ENCODE results near the gene CLPSL2. TPM values are rescaled to one million over a fixed set of nuclear protein-coding genes. Genes with fewer than 3 reads are reported as not detected.

Gene CLPSL2
- polyA plus RNA-seq, 3 donors = not detected

DNA sequence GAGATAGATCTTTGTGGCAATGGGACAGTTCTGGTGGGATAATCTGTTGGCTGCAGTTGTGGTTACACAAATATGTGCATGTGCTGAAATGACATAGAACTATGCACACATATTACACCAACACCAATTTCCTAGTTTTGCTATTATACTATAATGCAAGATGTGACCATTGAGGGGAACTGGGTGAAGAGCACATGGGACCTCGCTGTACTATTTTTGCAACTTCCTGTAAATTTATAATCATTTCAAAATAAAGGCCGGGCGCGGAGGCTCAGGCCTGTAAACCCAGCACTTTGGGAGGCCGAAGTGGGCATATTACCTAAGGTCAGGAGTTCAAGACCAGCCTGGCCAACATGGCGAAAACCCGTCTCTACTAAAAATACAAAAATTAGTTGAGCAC lies 30.9 kb upstream of the CLPSL2 start:
- no peak for DNase-seq (ENCODE audit: low read depth in 3 of 3, low spot score in 2 of 3)

DNA sequence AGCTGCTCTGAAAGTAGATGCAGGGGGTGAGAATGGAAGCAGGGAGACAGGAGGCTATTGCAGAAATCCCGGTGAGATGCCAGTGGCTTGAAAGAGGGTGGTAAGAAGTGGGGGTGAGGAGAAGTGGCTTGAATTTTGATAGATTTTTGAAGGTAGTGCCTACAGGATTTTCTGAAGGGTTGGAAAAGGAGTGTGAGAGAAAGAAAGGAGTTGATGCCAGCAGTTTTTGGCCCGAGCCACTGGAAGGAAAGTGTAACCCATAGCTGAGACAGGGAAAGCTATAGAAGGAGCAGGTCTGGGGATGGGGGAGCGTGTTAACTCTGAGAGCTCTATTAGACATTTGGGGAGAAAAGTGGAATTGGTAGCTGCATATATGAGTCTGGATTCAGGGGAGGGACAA lies 29.9 kb upstream of the CLPSL2 start:
- DNase-seq (ENCODE audit: low read depth in 3 of 3, low spot score in 2 of 3) = no peak

DNA sequence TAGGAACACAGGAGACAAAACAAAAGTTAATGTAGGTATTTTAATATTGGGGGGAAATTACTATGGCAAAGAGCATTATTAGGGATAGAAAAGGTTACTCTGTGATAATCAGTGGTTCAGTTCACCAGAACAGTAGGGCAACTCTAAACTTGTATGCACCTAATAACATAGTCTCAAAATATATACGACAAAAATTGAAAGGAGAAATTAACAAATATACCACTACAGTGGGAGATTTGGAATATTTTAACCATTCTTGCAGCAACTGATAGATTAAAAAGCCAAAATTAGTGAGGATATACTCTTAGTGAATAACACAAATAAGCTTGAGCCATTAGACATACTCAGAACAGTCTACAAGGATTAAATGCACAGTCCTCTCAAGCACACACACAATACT lies 28.5 kb upstream of the CLPSL2 start:
- DNase-seq (ENCODE audit: low read depth in 3 of 3, low spot score in 2 of 3) = no peak

DNA sequence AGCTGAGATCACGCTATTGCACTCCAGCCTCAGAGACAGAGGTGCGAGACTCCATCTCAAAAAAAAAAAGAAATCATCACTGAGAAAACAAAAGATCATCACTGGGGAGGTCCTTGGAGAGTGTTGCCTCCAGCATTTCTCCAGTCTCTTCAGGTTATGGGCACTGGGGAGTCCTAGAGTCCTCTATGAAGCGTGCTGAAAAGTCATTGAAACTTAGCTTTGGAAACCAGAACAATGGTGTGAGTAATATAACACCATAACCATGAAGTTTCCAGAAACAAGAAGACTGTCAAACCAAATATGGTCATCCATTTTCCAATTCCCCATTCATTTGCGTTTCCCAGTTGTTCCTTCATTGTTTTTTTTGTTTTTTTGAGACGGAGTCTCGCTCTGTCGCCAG lies 25.8 kb upstream of the CLPSL2 start:
- no peak for DNase-seq (ENCODE audit: low read depth in 3 of 3, low spot score in 2 of 3)

DNA sequence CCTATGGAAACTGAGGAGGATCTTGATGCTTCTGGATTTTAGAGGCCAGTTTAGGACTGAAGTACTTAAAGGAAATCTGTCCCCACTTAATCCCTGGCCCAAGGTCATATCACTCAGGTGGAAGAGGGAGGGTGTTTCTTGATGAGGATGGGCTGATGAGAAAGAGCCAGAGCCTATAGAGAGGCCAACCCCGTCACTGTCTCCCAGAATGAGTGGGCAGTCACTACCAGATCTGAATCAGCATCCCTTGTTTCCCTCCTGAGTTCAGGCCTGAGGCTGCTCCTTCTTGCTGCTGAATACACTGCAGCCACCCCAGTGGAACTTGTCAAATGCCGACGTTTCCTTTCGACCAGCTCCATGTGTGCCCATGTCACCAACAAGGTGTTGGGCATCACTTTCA lies 24.8 kb upstream of the CLPSL2 start:
- DNase-seq (ENCODE audit: low read depth in 3 of 3, low spot score in 2 of 3) = no peak

DNA sequence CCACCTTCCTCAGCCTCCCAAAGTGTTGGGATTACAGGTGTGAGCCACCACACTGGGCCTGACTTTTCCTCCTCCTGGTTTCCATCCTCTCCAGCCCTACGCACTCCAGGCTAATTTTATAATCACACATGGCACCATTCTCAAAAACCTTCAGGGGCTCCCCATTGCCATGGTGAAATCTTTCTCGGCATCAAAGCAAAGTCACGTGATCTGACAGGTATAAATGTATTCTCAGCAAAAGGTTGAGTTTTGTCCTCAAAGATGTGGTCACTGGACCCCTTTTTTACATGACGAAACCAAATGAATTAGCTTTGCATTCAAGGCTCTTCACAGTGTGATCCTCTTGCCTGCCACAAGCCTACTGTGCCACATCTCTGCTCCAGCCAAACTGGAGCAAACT lies 24.1 kb upstream of the CLPSL2 start:
- no peak for DNase-seq (ENCODE audit: low read depth in 3 of 3, low spot score in 2 of 3)

DNA sequence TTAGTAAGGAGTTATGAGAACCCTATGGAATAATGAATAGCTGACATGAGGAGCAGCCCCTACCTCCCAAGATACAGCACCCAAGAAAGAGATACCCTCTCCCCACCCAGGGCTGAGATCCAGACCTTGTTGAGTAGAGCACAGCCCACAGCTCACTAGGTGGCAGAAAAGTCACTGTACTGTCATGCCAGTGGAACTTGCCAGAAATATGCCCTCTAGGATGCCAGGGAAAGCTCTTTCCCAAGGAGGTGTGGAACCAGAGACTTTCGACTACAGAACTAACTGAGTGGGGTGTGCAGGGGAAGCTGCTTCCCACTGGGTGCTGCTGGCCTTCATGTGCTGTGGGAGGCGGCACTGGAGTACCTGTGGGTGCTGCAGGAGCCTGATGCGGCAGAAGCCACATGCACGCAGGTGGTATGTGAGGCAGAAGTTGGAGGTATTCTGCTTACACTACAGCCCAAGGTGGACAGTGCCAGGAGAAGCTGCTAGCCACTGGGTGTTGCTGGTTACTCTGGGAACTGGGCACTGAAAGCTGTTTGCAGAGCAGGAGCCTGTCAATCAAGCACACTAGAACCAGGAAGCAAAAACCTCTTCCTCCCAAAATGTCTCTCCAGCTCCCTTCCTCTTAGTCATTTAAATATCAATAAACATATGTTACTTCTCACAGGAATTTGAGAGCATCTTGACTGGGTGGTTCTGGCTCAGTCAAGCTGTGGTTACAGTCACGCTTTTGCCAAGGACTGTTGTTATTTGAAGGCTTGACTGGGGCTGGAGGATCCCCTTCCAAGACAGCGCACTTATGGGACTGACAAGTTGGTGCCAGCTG lies 21.7 kb upstream of the CLPSL2 start:
- DNase-seq (ENCODE audit: low read depth in 3 of 3, low spot score in 2 of 3) = no peak

DNA sequence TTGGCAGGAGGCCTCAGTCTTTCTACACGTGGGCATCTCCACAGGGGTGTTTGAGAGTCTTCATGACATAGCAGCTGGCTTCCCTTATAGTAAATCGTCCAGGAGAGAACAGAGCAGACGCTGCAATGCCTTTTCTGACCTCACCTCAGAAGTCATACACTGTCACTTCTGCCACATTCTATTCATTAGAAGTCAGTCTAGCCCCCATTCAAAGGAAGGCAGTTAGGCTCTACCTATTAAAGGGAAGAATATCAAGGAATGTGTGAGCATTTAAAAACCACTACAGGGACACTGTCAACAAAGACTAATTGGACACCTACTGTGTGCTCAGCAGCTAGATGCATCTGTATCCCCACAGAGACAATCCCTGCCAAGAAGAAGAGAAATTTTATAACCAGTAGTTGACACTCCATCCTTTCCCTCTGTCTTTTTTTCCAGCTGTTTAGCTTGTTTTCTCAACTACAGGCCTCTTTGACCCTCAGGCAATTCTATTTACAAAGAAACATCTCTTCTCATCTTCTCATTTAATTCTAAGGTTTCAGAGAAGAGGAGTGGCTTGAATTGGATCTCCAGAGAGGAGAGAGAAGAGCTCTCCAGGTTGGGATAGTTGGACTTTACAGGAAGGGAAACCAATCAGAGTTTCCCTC lies 21.0 kb upstream of the CLPSL2 start:
- no peak for DNase-seq (ENCODE audit: low read depth in 3 of 3, low spot score in 2 of 3)

DNA sequence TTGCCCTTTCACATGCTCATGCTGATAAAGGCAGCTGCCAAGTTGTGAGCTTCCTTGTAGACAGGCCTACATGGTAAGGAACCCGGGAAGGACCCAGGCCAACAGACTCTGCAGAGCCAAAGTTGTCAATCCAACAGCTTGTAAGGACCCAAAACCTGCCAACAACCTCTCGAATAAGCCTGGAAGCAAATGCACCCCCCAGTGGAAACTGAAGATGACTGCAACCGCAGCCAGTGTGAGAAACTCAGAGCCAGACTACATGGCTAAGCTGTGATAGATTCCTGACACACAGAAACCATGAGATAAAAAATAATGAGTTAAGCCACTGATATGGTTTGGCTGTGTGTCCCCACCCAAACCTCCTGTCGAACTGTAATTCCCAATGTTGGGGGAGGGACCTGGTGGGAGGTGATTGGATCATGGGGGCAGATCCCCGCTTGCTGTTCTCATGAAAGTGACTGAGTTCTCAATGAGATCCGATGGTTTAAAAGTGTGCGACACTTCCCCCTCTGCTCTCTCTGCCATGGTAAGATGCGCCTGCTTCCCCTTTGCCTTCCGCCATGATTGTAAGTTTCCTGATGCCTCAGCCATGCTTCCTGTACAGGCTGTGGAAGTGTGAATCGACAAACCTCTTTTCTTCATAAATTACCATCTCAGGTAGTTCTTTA lies 18.8 kb upstream of the CLPSL2 start:
- DNase-seq (ENCODE audit: low read depth in 3 of 3, low spot score in 2 of 3) = no peak

DNA sequence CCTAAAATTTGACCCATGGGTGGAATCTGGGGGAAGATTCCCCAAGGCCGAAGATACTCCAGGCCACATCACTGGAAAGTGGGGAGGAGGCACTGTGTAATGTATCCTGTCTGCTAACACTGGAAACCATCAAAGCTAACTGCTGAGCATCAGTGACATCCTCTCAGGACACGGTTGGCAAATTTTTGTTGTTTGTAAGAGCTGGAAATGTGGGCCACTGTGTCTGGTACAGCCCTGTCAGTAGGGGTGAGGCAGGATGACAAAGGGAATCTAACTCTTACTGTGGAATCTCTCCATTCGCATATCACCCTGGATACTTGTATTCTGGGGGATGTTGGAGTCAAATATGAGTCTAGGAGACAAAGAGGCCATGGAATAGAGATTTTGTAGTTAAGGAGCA lies 17.0 kb upstream of the CLPSL2 start:
- no peak for DNase-seq (ENCODE audit: low read depth in 3 of 3, low spot score in 2 of 3)

DNA sequence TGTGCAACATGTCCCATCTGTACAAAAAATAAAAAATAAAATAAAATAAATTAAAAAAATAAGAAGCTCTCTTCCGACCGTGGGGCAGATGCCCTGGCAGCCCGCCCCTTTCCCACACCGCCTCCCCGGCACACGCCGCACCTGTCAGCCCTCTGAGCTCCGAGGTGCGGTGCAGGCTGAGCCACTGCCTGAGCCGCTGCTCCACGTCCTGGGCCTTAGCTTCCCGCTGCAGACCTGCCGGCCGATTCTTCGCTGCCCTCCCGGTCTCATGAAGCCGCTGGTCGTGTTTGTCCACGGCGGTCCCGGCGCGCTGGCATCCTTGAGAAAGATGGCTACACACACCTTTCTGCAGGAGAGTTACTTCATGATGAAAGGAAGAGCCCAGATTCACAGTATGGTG lies 10.7 kb upstream of the CLPSL2 start:
- no peak for DNase-seq (ENCODE audit: low read depth in 3 of 3, low spot score in 2 of 3)

DNA sequence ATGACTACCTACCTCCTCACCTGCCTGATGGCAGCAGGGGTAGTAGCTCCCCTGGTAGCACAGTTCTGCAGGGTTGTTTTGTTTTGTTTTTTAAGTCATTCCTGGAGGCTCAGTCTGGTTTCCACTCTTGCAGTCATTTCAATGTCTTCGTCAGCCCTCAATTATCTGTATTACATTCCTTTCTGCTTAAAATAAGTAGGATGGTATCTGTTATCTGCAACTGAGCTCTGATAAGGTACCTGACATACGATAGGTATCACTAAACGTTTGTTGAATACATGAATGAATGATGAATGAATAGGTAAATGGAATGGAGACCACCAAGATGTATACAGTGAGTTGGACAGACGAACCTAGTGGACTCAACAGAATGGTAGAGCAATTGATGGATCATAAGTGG lies 7.2 kb upstream of the CLPSL2 start:
- DNase-seq (ENCODE audit: low read depth in 3 of 3, low spot score in 2 of 3) = no peak

DNA sequence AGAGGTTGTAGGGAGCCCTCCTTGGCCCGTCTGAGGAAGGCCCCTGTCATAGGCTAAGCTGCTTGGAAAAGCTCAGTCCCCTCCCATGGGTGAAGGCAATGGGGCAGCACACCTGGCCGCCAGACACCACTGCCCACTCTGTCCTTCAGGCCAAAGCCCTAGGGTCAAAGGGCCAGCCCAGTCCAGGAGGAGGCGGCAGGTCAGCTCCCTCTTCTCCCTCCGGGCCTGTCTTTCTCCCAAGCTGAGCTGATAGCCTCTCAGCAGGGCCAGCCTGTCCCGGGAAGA lies 5.1 kb upstream of the CLPSL2 start:
- no peak for DNase-seq (ENCODE audit: low read depth in 3 of 3, low spot score in 2 of 3)

DNA sequence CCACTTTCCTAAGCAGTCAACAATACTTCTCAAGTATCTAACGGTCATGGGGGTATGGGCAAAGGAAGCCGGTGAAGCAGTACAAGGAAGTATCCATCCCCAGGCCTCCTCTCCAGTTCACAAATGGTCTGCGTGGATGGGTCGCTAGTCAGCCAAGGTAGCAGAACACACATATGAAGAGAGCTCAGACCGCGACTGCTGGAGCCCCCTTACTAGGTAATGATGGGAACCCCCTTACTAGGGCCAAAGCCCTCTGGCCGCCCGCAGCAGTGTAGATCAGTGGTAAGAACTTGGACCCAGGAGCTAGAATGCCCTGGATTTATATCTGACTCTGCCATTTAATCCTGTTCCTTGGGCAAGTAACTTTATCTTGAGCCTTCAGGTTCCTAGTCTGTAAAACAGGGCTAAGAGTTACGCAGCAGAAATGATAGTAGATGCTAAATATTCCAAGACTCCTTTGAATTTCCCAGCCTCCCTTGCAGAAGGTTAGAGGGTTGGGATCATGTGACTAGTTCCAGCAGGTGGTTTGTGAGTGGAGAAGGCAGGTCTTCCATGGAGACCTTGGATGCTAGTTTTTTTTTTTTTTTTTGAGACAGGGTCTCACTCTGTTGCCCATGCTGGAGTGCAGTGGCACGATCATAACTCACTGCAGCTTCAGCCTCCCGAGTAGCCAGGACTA lies 2.1 kb upstream of the CLPSL2 start:
- no peak for DNase-seq (ENCODE audit: low read depth in 3 of 3, low spot score in 2 of 3)

DNA sequence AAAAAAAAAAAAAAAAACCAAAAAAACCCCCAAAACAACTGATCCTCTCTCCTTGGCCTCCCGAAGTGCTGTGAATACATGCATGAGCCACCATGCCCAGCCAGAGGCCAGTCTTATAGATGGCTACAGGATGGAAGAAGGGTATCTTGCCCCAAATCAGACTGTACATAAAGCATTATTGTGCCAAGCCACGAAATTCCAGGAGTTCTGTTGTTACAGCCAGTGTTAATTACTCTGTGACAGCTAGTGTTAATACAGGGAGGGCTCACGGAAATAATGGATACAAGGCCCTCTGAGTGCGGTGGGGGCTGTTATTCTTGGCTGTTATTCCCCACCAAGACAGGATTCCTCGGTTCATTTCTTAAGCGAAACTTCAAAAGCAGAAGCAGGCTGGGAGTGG lies 1.4 kb upstream of the CLPSL2 start:
- DNase-seq (ENCODE audit: low read depth in 3 of 3, low spot score in 2 of 3) = no peak

DNA sequence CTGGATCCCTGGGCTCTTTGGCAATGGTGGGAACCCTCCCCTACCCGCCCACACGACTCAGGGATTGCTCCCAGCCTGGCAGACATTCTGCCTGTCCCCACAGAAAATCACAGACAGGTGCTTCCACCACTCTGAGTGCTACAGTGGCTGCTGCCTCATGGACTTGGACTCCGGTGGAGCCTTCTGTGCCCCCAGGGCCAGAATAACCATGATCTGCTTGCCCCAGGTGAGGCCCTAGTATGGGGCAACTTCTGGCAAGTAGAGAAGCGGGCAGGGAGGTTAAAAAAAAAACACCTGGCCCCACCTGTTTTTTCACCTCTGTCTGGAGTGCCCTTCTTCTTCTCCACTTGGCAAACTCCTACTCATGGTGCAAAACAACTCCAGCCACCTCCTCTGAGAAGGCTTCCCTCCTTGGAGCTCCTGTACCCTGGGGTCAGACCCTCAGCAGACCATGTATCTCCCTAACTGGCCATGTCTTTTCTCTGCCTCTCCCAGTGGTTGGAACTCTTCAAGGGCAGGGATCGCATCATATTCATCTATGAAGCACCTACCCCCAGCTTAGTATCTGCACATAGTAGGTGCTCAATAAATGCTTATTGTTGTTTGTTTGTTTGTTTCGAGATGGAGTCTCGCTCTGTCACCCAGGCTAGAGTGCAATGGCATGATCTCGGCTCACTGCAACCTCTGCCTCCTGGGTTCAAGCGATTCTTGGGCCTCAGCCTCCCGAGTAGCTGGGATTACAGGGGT lies 1.1 kb downstream of the CLPSL2 start:
- DNase-seq (ENCODE audit: low read depth in 3 of 3, low spot score in 2 of 3) = no peak

DNA sequence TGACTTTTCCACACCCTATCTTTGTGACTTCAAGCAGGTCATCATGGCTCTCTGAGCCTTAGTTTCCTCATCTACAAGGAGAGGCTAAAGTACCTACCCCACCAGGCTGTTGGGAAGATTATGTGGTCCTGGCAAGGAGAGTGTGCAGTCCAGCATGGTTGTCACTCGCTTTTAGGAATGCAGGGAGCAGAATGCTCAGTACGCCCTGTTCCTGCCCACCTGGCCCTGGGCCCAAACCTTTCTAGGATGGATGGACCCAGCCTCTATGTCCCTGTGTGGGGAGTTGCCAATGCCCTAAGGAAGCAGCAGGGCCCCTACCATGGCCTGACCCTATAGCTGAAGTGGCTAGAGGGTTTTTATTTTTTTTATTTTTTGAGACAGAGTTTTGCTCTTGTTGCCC lies 2.0 kb downstream of the CLPSL2 start:
- no peak for DNase-seq (ENCODE audit: low read depth in 3 of 3, low spot score in 2 of 3)

DNA sequence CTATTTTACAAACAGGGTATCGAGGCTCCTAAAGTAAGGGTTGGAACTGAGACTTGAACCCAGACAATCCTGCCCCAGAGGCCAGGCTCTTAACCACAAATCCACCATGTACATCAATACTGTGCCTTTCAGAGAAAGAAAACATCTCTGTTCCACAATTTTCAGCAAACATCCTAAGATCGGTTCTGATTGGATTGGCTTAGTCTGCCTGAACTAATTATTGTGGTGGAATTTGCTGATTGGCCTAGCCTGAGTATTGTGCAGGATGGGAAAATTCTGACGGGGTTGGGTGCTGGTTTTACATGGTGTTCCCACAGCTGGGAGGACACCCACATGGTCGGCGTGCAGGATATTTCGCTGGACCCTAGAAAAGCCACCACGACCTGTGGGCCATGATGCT lies 4.3 kb downstream of the CLPSL2 start, which contains the start of gene CLPSL1:
Gene CLPSL1 (plus strand): TSS at position 301 of the 400 bp plus-strand sequence. CDS start 92 bp downstream, at position 393.
- DNase-seq (ENCODE audit: low read depth in 3 of 3, low spot score in 2 of 3) = no peak

DNA sequence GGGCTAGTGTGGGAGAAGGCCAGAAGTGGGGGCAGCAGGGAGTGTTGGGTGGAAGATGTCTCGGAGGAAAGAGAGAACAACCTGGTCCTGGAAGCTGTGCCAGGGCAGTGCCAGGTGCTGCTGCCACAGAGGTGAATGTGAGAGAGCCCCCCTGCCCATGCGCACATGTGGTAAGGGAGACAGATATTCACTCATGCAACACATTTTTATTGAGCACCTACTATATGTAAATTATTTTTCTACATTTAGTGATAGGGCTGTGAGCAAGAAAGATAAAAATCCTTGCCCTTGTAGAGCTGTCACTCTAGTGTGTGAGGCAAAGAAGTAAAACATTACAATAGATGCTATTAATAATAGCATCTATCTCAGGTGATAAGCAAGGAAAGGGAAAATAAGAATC lies 4.9 kb downstream of the CLPSL2 start:
- DNase-seq (ENCODE audit: low read depth in 3 of 3, low spot score in 2 of 3) = no peak

DNA sequence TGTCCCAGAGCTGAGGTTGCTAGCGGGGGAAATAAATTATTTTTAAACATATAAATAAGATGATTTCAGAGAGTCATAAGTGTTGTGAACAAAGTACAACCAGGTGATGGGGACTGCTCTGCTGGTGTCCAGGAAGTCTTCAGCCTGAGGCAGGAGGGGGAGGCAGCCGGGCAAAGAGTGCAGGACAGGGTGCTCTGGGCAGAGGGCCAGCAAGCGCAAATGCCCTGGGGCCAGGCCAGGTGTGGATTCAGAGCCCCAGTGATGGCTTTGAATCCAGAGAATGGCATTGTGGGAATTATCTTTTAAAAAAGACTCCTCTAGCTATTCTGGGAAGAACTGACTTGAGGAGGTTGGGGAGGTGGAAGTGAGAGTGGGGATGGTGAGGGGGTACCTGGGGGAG lies 6.0 kb downstream of the CLPSL2 start:
- no peak for DNase-seq (ENCODE audit: low read depth in 3 of 3, low spot score in 2 of 3)

DNA sequence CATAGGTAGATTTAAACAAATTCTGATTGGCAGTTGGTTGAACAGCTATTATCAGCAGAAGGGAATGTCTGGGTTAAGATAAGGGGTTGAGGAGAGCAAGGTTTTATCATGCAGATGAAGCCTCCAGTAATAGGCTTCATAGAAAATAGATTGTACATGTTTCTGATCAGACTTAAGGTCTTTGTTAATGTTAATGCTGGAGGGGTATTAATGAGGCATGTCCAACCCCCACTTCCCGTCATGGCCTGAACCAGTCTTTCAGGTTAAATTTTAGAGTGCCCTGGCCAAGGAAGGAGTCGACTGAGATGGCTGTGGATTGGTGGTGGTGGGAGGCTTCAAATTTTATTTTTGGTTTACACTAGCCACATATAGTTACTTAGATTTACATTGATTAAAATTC lies 7.8 kb downstream of the CLPSL2 start:
- DNase-seq (ENCODE audit: low read depth in 3 of 3, low spot score in 2 of 3) = no peak

All from right renal cortex interstitium (tissue), 3 donors.